NCI-H128 (cell line): ENCODE measurements around the gene MGRN1.

Experiments used
- DNase-seq: peaks from one replicate; lab custom pipeline; 2025; ENCODE audit not compliant: unreplicated experiment; lab: John Stamatoyannopoulos, UW

MGRN1 gene

GRCh38 chr16:4696905-4697847, 72.5 kb downstream of the MGRN1 start:
- DNase-seq, result no peak

GRCh38 chr16:4697848-4698291, 73.2 kb downstream of the MGRN1 start:
- no peak for DNase-seq

- no peak for DNase-seq
Measured at GRCh38 chr16:4698321-4699045, 73.9 kb downstream of the MGRN1 start.

GRCh38 chr16:4699046-4699556, 74.5 kb downstream of the MGRN1 start:
- no peak for DNase-seq

GRCh38 chr16:4700380-4700996, 75.9 kb downstream of the MGRN1 start:
- DNase-seq, result no peak

- DNase-seq, result no peak
Measured at GRCh38 chr16:4700997-4701743, 76.5 kb downstream of the MGRN1 start.

- DNase-seq, result no peak
Measured at GRCh38 chr16:4701791-4702465, 77.3 kb downstream of the MGRN1 start.

GRCh38 chr16:4702466-4702808, 77.8 kb downstream of the MGRN1 start:
- DNase-seq, result no peak

- DNase-seq, result no peak
Measured at GRCh38 chr16:4703906-4704305, 79.3 kb downstream of the MGRN1 start.

- DNase-seq, result no peak
Measured at GRCh38 chr16:4704491-4704890, 79.9 kb downstream of the MGRN1 start.

- DNase-seq, result no peak
Measured at GRCh38 chr16:4704913-4705312, 80.3 kb downstream of the MGRN1 start.

- no peak for DNase-seq
Measured at GRCh38 chr16:4706871-4707270, 82.2 kb downstream of the MGRN1 start.

GRCh38 chr16:4709481-4709880, 84.9 kb downstream of the MGRN1 start:
- no peak for DNase-seq

GRCh38 chr16:4713663-4714501, 89.3 kb downstream of the MGRN1 start:
- no peak for DNase-seq

GRCh38 chr16:4714996-4715395, 90.4 kb downstream of the MGRN1 start:
- no peak for DNase-seq

- no peak for DNase-seq
Measured at GRCh38 chr16:4718466-4718865, 93.8 kb downstream of the MGRN1 start.

- no peak for DNase-seq
Measured at GRCh38 chr16:4723071-4723767, 98.6 kb downstream of the MGRN1 start.

- no peak for DNase-seq
Measured at GRCh38 chr16:4724661-4725270, 100.1 kb downstream of the MGRN1 start.
